ENCODE measurements around the gene HMGCS2.

HMGCS2 gene

DNA sequence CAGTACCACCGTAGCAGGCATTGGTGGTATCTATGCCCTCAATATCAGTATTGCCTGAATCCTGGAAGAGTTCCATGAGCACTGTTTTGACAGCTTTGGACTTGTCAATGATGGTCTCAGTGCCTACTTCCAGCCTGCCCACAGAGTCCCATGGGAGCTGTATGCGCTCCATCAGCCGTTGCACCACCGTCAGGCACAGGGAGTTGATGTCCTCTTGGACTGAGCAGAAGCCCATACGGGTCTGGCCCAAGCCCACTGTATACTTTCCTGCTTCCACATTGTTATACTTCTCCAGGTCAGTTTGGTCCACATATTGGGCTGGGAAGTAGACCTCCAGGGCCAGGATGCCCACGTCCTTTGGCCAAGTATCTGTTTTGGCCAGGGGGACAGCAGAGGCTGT is 4.5 kb downstream of the HMGCS2 start:
- H3K4me3 ChIP-seq (ENCODE audit: low read depth, low read length) = no peak overlapping the region

DNA sequence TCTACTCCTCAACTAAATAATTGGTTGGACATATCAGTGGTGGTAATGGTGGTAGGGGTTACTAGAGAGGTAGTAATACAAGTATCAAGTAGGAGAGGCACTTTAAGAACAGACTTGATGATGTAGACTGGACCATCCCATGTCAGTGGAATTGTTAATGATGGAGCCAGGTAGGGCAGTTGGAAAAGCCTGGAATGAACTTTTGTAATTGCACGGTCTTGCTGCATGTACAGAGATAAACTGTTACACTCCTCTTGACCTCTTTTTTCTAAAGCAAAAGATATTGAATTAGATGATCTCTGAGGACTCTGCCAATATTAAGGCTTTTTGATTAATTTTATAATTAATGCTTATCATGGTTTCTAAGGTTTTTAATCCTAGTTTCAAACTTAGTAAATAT is 5.8 kb downstream of the HMGCS2 start:
- no peak overlapping the region for H3K4me3 ChIP-seq (ENCODE audit: low read depth, low read length)

DNA sequence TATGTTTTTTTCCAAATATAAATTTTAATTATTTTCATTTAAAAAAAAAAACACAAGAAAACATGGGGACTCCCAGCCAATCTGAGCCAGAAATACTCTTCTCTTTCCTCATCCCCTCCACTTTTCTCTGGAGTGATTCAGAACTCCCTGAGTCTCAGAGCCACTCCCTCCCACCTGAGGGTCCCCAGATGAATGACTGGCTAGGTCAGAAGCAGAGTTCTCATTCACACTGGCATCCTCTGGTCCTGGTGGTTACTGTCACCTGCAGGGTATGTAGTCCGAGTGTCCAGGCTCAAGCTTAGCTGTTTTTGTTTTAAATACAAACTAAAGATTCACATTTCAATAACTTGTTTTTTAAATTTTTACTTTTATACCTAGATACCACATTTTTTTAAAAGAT is 6.3 kb downstream of the HMGCS2 start:
- H3K4me3 ChIP-seq (ENCODE audit: low read depth, low read length) = no peak overlapping the region

DNA sequence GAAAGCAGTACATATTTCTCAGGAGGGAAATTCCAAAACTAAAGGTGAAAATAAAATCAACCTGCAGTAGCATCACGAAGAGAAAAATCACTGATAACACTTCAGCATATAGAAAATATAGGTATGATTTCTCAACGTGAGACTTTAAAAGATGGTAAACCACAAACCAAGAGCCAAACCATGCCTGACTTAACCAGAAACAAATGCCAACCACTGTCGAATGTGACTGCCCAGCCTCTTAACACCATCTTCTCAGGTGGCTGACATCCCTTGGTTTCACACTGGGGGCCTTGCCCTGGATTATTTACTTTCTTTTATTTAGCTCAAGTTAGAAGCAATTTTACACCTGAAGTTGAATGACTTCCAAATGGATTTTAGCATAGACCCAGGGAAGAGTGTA is 10.1 kb downstream of the HMGCS2 start:
- H3K4me3 ChIP-seq (ENCODE audit: low read depth, low read length) = no peak overlapping the region

DNA sequence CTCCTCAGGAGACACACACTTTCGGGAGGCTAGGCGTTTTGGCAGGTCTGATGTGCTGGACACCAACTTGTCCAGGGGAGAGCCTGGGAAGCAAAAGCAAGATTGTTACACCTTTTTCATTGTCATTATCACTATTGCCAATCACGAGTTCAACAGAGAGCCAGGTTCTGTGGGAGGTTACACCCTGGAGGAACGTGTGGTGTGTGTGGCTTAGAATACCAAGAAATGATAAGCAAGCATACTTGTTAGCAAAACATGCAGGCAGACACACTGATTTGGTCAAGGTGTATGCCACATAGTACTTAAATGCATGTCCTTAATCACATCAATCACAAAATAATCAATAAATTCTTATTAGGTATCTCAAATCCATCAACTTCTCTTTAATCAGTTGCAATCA is 16.1 kb downstream of the HMGCS2 start:
- H3K4me3 ChIP-seq (ENCODE audit: low read depth, low read length) = no peak overlapping the region

DNA sequence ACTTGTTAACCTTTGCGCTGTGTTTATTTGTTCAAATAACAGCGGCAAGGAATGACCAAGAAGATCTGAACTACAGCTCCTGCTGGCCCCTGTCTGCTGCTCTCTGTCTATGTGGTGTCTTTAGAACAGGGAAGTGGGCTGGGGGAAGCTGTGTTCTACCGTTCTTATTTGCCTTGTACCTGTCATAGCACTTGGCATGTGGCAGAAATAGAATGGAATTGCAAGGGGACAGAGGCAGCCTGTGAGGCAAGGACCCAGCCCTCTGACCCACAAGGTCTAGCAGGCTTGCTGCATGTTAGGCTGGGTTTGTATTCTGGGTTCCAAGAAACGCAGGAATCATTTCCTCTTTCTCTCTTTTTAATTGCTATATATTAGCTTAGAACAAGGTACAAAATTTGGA is 20.7 kb downstream of the HMGCS2 start:
- H3K4me3 ChIP-seq (ENCODE audit: low read depth, low read length) = no peak overlapping the region

DNA sequence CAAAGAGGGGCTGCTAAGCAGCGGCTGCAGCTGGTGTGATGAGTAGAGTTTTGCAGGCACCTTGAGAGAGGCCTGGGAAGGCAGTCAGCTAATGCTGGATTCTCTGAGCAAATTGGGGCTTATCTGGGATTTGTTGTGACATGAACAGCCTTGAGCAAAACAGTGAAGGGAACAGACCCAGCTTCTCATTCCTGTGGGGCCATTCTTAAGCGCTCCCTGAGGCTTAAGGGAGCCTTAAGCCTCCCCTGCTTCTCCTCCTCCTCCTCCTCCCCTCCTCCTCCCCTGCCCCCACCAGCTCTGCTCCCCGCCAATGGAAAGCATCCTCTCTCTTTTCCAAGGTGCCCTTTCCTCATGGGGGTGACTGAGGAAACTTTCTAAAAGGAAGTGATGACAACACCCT is 21.3 kb downstream of the HMGCS2 start:
- no peak overlapping the region for H3K4me3 ChIP-seq (ENCODE audit: low read depth, low read length)

DNA sequence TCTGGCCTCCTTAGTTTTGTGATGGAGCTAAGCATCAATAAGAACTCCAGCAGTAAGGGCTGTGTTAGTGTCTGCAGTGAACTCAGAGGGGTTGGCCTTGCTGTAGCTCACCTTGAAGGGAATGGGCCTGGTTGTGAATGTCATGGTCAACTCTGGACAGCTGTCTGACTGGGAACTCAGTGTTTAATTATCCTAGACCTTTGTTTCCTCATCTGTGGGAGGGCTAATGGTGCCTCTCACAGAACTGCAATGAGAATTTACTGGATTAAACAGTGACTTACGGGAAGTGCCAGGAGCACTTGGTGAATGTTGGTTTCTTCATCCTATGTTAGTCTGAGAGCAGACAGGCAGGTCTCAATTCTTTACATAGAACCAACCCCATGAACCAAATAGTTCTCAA is 23.7 kb downstream of the HMGCS2 start:
- H3K4me3 ChIP-seq (ENCODE audit: low read depth, low read length) = no peak overlapping the region

DNA sequence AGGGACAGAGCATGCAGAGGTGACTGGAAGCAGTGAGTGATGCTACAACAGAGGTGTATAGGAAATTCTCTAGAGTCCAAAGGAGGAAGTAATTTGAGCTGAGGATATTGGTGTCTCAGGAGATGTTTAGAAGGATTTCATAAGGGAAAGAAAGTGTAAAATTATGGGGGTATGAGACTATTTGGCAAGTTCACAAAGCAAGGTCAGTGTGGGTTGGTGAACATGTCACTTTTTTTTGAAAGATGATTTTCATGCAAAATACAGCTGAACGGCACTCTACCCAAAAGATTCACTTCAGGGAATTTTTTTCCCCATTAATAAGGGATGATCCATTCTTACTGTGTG is 24.1 kb downstream of the HMGCS2 start:
- no peak overlapping the region for H3K4me3 ChIP-seq (ENCODE audit: low read depth, low read length)

DNA sequence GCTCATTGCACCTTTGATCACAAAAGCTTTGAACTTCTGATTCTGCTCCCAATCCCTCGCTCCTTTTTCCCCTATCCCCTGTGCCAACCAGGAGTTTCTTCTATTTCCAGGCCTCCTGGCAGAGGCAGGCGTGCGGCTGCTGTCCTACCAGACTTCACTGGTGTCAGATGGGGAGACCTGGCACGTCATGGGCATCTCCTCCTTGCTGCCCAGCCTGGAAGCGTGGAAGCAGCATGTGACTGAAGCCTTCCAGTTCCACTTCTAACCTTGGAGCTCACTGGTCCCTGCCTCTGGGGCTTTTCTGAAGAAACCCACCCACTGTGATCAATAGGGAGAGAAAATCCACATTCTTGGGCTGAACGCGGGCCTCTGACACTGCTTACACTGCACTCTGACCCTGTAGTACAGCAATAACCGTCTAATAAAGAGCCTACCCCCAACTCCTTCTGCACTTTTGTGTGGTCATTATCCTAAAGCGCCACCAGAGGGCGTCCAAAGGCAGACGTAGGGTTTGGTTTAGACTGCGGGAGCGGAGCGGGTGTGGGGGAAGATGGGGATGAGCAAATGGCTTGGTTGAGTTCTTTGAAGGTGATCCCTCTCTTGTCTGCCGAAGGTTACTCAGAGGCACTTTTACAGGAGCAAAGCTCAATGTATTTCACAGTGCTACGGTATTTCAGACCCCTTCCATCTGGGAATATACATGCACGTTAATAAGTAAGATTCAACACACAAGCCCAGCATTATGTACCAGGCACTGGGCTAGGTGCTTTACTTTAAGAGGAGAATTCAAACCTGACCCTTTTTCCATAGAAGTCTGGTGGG is 24.7 kb downstream of the HMGCS2 start:
- no peak overlapping the region for H3K4me3 ChIP-seq (ENCODE audit: low read depth, low read length)

DNA sequence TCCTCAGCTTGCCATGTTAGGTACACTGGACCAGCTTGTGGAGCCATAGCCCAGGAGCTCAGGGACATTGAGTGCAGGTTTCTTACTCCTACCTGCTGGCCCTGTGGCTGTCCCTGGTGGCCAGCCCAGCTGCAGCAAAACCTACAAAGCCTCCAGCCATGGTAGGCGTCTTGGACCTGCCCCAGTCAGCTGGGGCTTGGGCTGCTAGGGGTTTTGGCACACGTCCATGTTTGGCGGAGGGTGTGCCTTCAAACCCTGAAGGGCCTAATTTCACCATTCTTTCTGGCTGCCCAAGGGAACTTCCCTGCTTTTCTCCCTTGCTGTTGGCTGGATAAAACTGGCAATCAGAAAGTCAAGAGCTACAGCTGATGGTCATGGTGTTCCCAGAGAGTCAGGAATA is 25.4 kb downstream of the HMGCS2 start:
- H3K4me3 ChIP-seq (ENCODE audit: low read depth, low read length) = no peak overlapping the region

DNA sequence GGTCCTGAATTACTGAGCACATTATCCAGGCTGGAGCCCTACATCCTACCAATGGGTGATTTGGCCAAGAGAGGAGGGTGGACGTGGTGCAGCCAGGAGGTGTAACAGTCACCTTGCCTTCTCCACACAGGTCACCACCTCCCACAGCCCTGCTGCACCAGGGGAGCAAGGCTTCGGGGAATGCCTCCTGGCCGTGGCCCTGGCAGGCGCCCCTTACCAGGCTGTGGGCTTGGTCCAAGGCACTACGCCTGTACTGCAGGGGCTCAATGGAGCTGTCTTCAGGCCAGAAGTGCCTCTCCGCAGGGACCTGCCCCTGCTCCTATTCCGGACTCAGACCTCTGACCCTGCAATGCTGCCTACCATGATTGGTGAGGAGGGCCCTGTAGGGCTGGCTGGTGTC is 26.0 kb downstream of the HMGCS2 start:
- no peak overlapping the region for H3K4me3 ChIP-seq (ENCODE audit: low read depth, low read length)

DNA sequence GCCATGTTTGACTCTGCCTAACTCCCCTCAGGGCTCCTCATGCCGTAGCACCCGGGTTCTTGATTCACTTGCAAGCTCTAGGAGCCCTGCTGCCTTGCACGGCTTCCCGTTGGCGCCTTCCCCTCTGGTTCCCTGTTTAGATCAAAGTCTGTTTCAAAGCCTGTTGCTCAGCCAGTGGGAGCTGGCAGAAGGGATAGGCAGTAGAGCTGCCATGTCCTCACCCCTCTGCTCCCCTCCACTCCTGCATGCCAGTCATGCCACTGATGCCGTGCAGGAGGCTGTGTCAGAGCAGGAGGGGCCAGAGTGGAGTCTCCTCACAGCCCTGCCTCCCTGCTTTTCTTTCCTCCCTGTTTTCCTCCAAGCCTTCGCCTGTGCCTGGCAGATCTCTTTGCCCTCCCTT is 26.5 kb downstream of the HMGCS2 start:
- H3K4me3 ChIP-seq (ENCODE audit: low read depth, low read length) = no peak overlapping the region

DNA sequence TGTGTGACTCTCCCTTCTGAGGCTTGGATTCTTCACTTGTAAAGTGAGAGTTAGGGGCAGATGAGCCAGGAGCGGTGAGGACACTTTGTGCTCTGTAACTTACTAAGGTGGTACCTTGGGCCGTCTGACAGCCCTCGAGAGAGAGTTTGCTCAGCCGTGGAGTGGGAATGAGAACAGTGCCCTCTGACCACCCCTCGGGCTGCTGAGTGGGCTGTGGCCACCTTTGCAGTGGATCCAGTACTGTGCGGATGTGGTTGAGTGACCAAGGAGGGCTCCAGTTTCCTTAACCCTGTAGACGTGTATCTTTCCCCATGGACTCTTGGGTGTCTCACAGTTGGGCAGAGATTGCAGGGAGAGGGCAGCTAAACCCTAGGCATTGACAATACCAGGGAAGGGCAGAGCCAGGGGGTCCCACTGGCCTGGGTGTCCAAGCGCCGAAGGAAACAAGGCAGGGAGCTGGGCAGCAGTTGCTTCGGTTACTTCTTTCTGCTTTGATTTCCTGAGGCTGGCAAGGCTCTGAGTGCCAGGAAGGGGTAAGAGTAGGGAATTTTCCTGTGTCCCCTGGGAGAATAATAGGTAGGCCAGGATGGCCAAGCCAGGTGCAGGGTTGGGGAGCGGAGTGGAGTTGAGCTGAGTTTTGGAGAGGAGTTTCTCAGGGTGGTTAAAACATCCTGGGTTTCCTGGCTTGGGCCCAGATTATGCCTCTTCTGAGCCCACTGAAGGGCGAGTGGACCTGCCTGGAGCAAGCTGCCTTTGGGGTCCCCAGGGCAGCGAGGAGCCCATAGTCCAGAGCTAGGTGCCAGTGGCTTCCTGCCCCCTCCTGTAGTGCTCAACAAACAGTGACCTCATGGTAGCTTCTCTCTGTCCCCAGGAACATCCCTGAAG is 27.6 kb downstream of the HMGCS2 start:
- H3K4me3 ChIP-seq (ENCODE audit: low read depth, low read length) = no peak overlapping the region

DNA sequence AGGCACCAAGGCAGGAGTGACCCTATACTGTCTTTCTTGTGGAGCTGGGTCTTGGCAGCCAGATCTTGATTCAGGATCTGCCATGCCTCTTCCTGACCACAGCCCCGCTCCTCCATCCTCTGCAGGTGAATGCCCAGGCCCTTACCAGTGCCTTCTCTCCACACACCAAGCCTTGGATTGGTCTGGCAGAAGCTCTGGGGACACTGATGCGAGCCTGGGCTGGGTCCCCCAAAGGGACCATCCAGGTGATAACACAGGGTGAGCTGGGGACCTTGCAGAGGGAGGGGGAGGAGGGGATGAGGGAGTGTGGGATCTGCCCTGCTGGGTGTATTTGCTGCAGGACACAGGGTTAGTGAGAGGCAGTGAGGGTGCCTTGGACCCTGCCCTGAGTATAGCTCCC is 28.4 kb downstream of the HMGCS2 start:
- no peak overlapping the region for H3K4me3 ChIP-seq (ENCODE audit: low read depth, low read length)

DNA sequence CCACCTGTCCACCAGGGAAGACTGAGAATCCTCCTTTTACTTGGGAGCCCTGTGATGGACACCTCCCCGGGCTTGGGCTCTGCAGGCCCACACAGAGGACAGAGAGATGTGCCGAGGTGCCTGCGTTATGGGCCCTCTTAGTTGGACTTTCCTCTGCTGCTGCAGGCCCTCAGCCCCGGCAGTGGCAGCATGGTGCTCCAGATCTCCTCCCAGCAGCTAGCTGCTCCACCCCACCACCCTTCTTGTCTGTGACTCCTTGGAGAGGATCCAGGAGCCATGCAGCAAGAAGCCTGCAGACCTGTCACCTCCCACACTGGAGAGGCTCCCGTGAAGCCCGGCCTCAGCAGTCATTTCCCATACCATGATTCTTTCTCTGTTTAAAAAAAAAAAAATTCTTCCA is 29.6 kb downstream of the HMGCS2 start:
- H3K4me3 ChIP-seq (ENCODE audit: low read depth, low read length) = no peak overlapping the region

DNA sequence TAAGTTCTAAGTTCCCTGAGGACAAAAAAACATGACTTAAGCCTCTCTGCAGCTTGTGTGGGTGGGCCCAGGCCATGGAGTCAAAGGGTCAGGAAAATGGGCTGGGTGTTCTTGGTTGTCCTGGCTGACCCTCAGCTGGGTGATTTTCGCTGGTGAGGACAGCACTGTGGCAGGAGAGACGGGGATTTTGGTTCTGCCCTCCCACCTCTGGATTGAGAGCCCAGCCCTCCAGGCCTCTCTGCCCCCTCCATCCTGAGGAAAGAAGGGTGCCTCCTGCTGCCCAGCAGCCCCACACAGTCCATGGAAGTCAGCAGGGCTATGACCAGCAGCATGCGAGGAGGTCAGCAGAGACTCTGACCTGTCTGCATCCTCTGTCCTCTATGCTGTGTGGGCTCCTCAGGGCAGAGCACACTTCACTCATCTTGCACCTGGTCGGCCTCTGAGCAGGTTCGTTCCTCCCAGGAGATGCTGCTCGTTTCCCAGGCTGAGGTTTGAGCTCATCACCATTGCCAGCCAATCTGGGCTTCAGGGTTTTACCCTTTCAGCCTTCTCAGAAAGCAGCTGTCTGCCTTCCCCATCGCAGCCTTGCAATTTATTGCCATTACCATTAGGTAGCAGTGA is 30.5 kb downstream of the HMGCS2 start:
- no peak overlapping the region for H3K4me3 ChIP-seq (ENCODE audit: low read depth, low read length)

DNA sequence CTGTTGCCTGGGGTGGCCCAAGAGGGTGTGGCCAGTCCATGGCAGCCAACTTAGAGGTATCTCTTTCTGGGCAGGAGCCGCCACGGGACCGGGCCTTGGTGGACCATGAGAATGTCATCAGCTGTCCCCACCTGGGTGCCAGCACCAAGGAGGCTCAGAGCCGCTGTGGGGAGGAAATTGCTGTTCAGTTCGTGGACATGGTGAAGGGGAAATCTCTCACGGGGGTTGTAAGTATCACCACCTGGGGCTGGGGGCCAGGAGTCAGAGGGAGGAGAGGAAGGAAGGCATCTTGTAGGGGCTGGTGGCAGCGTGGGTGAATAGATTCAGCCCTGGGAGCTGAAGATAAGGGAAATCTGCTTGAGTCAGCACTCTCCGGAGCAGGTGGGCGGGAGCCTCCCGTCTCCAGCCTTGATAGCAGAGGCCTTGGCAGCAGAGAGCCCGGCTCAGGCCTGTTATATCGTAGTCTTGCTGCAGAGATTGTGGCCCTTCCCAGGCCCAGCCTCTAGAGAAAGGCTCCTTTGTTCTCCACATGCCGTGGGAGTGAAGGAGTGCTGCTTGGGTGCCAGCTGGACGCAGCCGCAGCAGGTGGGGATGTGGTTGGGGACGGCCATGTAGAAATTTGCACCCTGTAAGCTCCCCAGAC is 31.5 kb downstream of the HMGCS2 start:
- H3K4me3 ChIP-seq (ENCODE audit: low read depth, low read length) = no peak overlapping the region

DNA sequence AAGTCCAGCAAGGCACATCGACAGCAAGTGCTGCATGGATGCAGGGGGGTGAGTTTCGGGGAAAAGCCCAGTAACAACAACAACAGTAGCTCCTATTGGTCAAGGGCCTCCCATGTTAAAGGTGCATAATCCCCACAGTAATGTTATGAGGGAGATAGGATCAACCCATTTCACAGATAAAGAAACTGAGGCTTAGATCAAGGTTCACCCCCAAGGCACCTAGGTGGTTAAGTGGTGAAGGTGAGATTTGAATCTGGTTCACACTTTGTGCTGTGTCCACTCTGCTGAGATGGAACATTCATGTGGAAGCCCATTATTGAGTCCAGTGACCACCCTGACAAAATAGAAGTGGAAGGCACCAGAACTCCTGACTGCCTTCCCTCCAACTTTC is 32.1 kb downstream of the HMGCS2 start:
- no peak overlapping the region for H3K4me3 ChIP-seq (ENCODE audit: low read depth, low read length)

DNA sequence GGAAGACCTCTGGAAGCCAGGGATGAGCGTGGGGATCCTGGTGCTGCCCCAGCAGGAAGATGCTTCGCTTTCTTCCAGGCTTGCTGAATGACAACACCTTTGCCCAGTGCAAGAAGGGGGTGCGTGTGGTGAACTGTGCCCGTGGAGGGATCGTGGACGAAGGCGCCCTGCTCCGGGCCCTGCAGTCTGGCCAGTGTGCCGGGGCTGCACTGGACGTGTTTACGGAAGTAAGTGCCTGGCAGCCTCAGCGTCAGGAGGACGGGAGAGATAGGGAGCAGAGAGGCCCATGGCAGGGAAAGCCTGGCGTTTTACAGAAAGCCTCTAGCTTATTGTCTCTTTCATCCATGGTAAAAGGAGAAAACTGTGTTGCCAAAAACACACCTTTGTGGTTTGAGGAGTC is 33.5 kb downstream of the HMGCS2 start:
- H3K4me3 ChIP-seq (ENCODE audit: low read depth, low read length) = no peak overlapping the region

DNA sequence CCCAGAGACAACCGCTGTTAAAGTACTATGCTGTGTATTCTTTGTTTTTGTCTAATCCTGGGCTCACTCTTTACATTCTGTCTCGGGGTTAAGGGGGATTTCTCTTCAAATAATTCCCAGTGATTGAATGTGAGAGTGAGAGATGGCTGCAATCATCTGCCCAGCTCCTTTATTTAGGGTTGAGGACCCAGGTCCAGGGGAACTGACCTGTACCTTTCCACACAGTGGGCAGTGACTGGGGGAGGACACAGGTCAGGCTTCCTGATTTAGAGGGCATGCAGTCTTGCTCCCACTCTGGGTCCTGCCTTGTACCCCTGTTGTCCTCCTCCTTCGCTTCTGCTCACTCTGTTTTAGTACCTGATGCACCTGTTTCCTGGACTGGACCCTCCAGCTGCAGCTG is 35.0 kb downstream of the HMGCS2 start:
- H3K4me3 ChIP-seq (ENCODE audit: low read depth, low read length) = no peak overlapping the region

Measured in iPS-11a (cell line).